ENCODE results near the gene LRRC52. TPM values are rescaled to one million over a fixed set of nuclear protein-coding genes. Genes with fewer than 3 reads are reported as not detected.

Gene LRRC52
- total RNA-seq, 2 donors from 2014 or later: not detected

Other genes with a start within 250 kb of the LRRC52 start
- gene LMX1A, start 187.3 kb upstream of the LRRC52 start, total RNA-seq: 1 to 10 TPM in 1 of 2 donors, under 1 TPM in 1; 0.13 to 1.6 TPM
- 1 to 10 TPM; 2.5 to 9.8 TPM for gene RXRG, start 98.9 kb upstream of the LRRC52 start, total RNA-seq
- gene MGST3, start 87.2 kb downstream of the LRRC52 start, total RNA-seq: 100 to 1,000 TPM; 113 to 147 TPM
- 10 to 100 TPM; 47.6 to 52.2 TPM for gene ALDH9A1, start 154.6 kb downstream of the LRRC52 start, total RNA-seq
- gene TMCO1, start 224.9 kb downstream of the LRRC52 start, total RNA-seq: 10 to 100 TPM; 76.2 to 79.6 TPM